Heart left ventricle (tissue), 16 donors: Measurements from ENCODE around the gene EXD3. TPM values are rescaled to one million over a fixed set of nuclear protein-coding genes. Genes with fewer than 3 reads are reported as not detected.

Experiments
- ATAC-seq, 4 donors: fragments of 200-7000 bp; cut with Tn5 transposase; one replicate each; pipeline ENCODE4 v1.9.1; 2020 to 2022; ENCODE audit warnings: moderate library complexity in 4 of 4, mild to moderate bottlenecking in 3 of 4, moderate number of reproducible peaks in 1 of 4
- DNase-seq, 5 donors: peaks; one replicate each; pipeline ENCODE4 v3.0.0-alpha.2; 2020
- H3K27ac ChIP-seq, 12 donors: fragments of 200-600 bp; sonication (generic) in 4 of 12; one replicate each; pipeline versions ENCODE4 v1.5.0 to v1.8.0; 2016 to 2022; ENCODE audit warnings: mild to moderate bottlenecking in 2 of 12
- H3K27me3 ChIP-seq, 9 donors: fragments of 200-600 bp; sonication (generic) in 2 of 9; one replicate each; pipeline versions ENCODE4 v1.5.1 to v1.8.0; 2016 to 2022; ENCODE audit warnings: mild to moderate bottlenecking in 3 of 9
- H3K36me3 ChIP-seq, 9 donors: fragments of 200-600 bp; sonication (generic) in 2 of 9; one replicate each; pipeline versions ENCODE4 v1.5.0 to v1.8.0; 2018 to 2022; ENCODE audit warnings: mild to moderate bottlenecking in 2 of 9
- H3K4me1 ChIP-seq, 12 donors: fragments of 200-600 bp; sonication (generic) in 4 of 12; one replicate each; pipeline versions ENCODE4 v1.5.0 to v1.8.0; 2016 to 2022; ENCODE audit warnings: mild to moderate bottlenecking in 3 of 12
- H3K4me3 ChIP-seq, 12 donors: fragments of 200-600 bp; sonication (generic) in 4 of 12; one replicate each; pipeline versions ENCODE4 v1.5.0 to v1.8.0; 2017 to 2022; ENCODE audit warnings: mild to moderate bottlenecking in 9 of 12, moderate library complexity in 4 of 12
- H3K9me3 ChIP-seq, 12 donors: fragments of 200-600 bp; sonication (generic) in 4 of 12; one replicate each; pipeline versions ENCODE4 v1.5.0 to v1.8.0; 2016 to 2022; ENCODE audit warnings: mild to moderate bottlenecking in 1 of 12
- CTCF ChIP-seq, 12 donors: fragments of 200-600 bp; sonication (generic) in 4 of 12; IDR thresholded peaks; one replicate each; pipeline versions ENCODE4 v1.5.0 to v1.8.0; 2018 to 2022; ENCODE audit warnings: antibody characterized with exemption in 12 of 12, mild to moderate bottlenecking in 5 of 12
- POLR2A ChIP-seq, 2 donors: fragments of 450-650 bp; IDR thresholded peaks; one replicate each; pipeline ENCODE4 v1.6.1; 2017; ENCODE audit warnings: antibody characterized with exemption in 2 of 2, mild to moderate bottlenecking in 2 of 2, moderate library complexity in 2 of 2
- WGBS, 4 donors: extraction: QIAGEN DNeasy Blood & Tissue Kit in 2 of 4; methylation state at CpG; one replicate each; pipeline versions ENCODE4 v1.1.5 to v1.1.7; 2013 to 2018; 5-methylcytosine and 5-hydroxymethylcytosine counted together
- intact Hi-C, 10 donors: fragments of 100-400 bp; cut with DNase I; formaldehyde crosslinking; loops; one replicate each; pipeline versions ENCODE4 v1.11.1 to v1.14.2; 2022
- polyA plus RNA-seq, 2 donors: library from polyadenylated mRNA; stranded (reverse); fragments of 200-250 nt; gene quantifications; one replicate each; pipeline ENCODE4 v1.2.3, GENCODE V29; 2013
- total RNA-seq, 9 donors: library from RNA; depleted of rRNA in 2 of 9; stranded (reverse); fragments of >200 nt in 2 of 9; fragmentation: NEBNext Ultra II Directional in 3 of 9; extraction: Animal tissue kit (Norgen Biotek cat#: 25700) in 3 of 9; gene quantifications; one replicate each; pipeline versions ENCODE4 v1.1.0 to v1.2.4, GENCODE V29; 2016 to 2023
- donor health status: ischemic (EF 13 %, LVEDD 7.1; RV severe dilation, severe dysfunction).
- donor health status: healthy with polysubstance abuse.
- donor health status: DM: no; HTN: yes; CAD: no.
- donor health status: DM: no; HTN: no; CAD: no.
- donor health status: ischemic (EF 25% LVEDD 6.9; RV normal size, moderate dysfunction).
- donor health status: ischemic (EF 25% LVEDD 5.7; RV mildly dilated, moderate dysfunction).
- donor health status: healthy.
- donor health status: DM: yes; HTN: yes; CAD: no.
- donor health status: ischemic (EF 35%, LVEDD 5.7; RV mildly dilated, moderate dysfunction).
- donor health status: nonischemic (EF 11% LVEDD 7.7; RV severe dilation, severe dysfunction).
- donor health status: DM: yes; HTN: yes; CAD: no.
- donor health status: PGD.
- donor health status: ischemic (EF 29% LVEDD 5.4; RV normal size, mild dysfunction).
- donor health status: nonischemic (EF 23%, LVEDD 6.1; RV moderate dilation, normal function).

Gene EXD3
- total and polyA plus RNA-seq, 11 donors: 4.1 to 15.2 (median 8.6) TPM

DNA sequence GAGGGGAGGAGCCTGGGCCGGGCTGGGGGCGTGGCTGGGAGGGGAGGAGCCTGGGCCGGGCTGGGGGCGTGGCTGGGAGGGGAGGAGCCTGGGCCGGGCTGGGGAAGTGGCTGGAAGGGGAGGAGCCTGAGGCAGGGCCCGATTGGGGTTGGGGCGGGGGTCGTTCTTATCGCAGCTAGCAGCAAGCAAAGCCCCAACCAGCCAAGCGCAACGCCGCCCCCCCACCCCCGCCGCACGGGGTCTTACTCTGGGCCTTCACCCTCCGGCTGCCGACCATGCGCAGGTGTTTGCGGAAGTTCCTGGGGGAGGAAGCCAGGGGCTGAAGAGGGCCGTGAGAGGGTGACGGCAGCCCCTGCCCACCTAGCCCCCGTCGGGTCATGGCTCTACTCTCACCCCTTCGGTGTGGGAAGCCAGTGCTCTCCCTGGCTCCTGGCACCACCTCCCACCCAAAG is 31.2 kb upstream of the EXD3 start:
- DNase-seq: peak in 4 of 5 donors; percentile 60 to 78 (median 62)
- intact Hi-C loops: no loop called here
- H3K27ac ChIP-seq: peak overlapping the region in 10 of 12 donors; percentile 21 to 70 (median 56)
- TF ChIP-seq POLR2A (IDR thresholded peaks at IDR 0.05) (no peak), CTCF (IDR thresholded peaks at IDR 0.05) (no peak)
- peak; percentile 10 to 59 (median 30) for ATAC-seq
- no peaks in the 10 kb centered on the region for H3K27me3 ChIP-seq
- peaks cover 0 to 26% (median 3%) of the 10 kb centered on the region in 9 donors for H3K36me3 ChIP-seq
- WGBS, 4 donors: 19 to 31% (median 24%) methylated on average over 18 to 23 of the region's 24 CpGs
- H3K4me3 ChIP-seq: peak overlapping the region in 11 of 12 donors; percentile 14 to 57 (median 49)
- peaks cover 0 to 34% (median 18%) of the 10 kb centered on the region in 12 donors for H3K4me1 ChIP-seq
- no peaks in the 10 kb centered on the region for H3K9me3 ChIP-seq

GRCh38 chr9:137453643-137454081 is 30.7 kb upstream of the EXD3 start:
- Histone ChIP-seq H3K4me1 (peaks cover 0 to 32% (median 17%) of the 10 kb centered on the region in 12 donors), H3K27ac (no peak overlapping the region), H3K36me3 (peaks cover 0 to 29% (median 3%) of the 10 kb centered on the region in 9 donors), H3K9me3 (no peaks in the 10 kb centered on the region), H3K27me3 (no peaks in the 10 kb centered on the region), H3K4me3 (peak overlapping the region in 9 of 12 donors; percentile 18 to 47 (median 38))
- ATAC-seq (peak; percentile 55 to 83 (median 69)), DNase-seq (peak; percentile 70 to 89 (median 79))
- no peak for TF ChIP-seq POLR2A (IDR thresholded peaks at IDR 0.05)
- TF ChIP-seq CTCF (IDR thresholded peaks at IDR 0.05): no peak
- WGBS, 4 donors: 30 to 46% (median 40%) methylated on average over 8 to 25 of the region's 25 CpGs
- intact Hi-C loops: no loop called here

GRCh38 chr9:137452761-137453642 is 30.0 kb upstream of the EXD3 start:
- intact Hi-C loops: no loop called here
- TF ChIP-seq CTCF (IDR thresholded peaks at IDR 0.05) (no peak), POLR2A (IDR thresholded peaks at IDR 0.05) (no peak)
- ATAC-seq (peak in 1 of 4 donors; percentile 2), DNase-seq (peak in 4 of 5 donors; percentile 29 to 72 (median 36))
- Histone ChIP-seq H3K4me1 (peaks cover 0 to 25% (median 11%) of the 10 kb centered on the region in 12 donors), H3K27ac (no peak overlapping the region), H3K9me3 (no peaks in the 10 kb centered on the region), H3K36me3 (peaks cover 0 to 29% (median 3%) of the 10 kb centered on the region in 9 donors), H3K27me3 (no peaks in the 10 kb centered on the region), H3K4me3 (peak overlapping the region in 8 of 12 donors; percentile 18 to 47 (median 38))
- 90 to 94% (median 90%) methylated on average over 38 to 43 of the region's 43 CpGs for whole genome bisulfite sequencing, 4 donors
